Activated CD8-positive, alpha-beta T cell treated with anti-CD3 and anti-CD28 coated beads for 36 hours (primary cell): ENCODE results near the gene TFEB. TPM values are rescaled to one million over a fixed set of nuclear protein-coding genes. Genes with fewer than 3 reads are reported as not detected.

ENCODE experiments used
- ATAC-seq: fragments of 200-7000 bp; cut with Tn5 transposase; one replicate; pipeline ENCODE4 v1.10.0; 2021; ENCODE audit warnings: mild to moderate bottlenecking, moderate library complexity
- CTCF ChIA-PET: fragments of 350-600 bp; sonication (Branson Sonifier 250); formaldehyde crosslinking; loops from one replicate; lab custom pipeline; 2021; ENCODE audit warnings: antibody characterized with exemption; lab: Charles Lee
- POLR2A ChIA-PET: fragments of 350-600 bp; sonication (Branson Sonifier 250); formaldehyde crosslinking; loops from one replicate; lab custom pipeline; 2021; ENCODE audit warnings: antibody characterized with exemption; lab: Charles Lee
- DNase-seq: peaks from one replicate; pipeline ENCODE4 v3.0.0-alpha.2; 2020
- H3K27ac Mint-ChIP-seq: one replicate; pipeline ENCODE4 v1.8.0; 2021; ENCODE audit warnings: mild to moderate bottlenecking, mixed read lengths
- H3K27me3 Mint-ChIP-seq: one replicate; pipeline ENCODE4 v1.8.0; 2021; ENCODE audit warnings: mixed read lengths
- H3K36me3 Mint-ChIP-seq: one replicate; pipeline ENCODE4 v1.8.0; 2021; ENCODE audit warnings: low read depth, mixed read lengths
- H3K4me1 Mint-ChIP-seq: one replicate; pipeline ENCODE4 v1.8.0; 2021; ENCODE audit warnings: low read depth, mixed read lengths
- H3K4me3 Mint-ChIP-seq: one replicate; pipeline ENCODE4 v1.8.0; 2021; ENCODE audit warnings: mild to moderate bottlenecking, moderate library complexity, mixed read lengths
- H3K9me3 Mint-ChIP-seq: one replicate; pipeline ENCODE4 v1.8.0; 2021; ENCODE audit warnings: mixed read lengths
- CTCF ChIP-seq: fragments of 200-600 bp; IDR thresholded peaks from one replicate; pipeline ENCODE4 v1.8.0; 2022; ENCODE audit warnings: antibody characterized with exemption, mild to moderate bottlenecking
- intact Hi-C: fragments of 100-400 bp; cut with micrococcal nuclease; formaldehyde crosslinking; loops from one replicate; pipeline ENCODE4 v1.10.0; 2022
- total RNA-seq, 2 experiments: library from RNA; stranded (reverse); gene quantifications; one replicate each; pipeline ENCODE4 v1.2.3, GENCODE V29; 2021

TFEB gene
- total RNA-seq, 2 experiments from 2014 or later = 14.6 to 15.9 TPM

- intact Hi-C loops = no loop called here
- CTCF ChIA-PET = interaction anchor here (2.0 kb wide), 1 partner anchor 17 kb away, joined by 10 read pairs; no protein-coding TSS in a partner anchor
- no peaks in the 10 kb centered on the region for H3K27me3 Mint-ChIP-seq
Observed at GRCh38 chr6:41700463-41701347, 34.7 kb downstream of the TFEB start.

GRCh38 chr6:41699063-41699462 is 36.3 kb downstream of the TFEB start:
- no peak for TF ChIP-seq CTCF
- ChIA-PET CTCF (interaction anchor here (2.0 kb wide), 1 partner anchor 15 kb away, joined by 10 read pairs; no protein-coding TSS in a partner anchor), POLR2A (no interaction called here)
- H3K36me3 Mint-ChIP-seq = no peaks in the 10 kb centered on the region
- no peaks in the 10 kb centered on the region for H3K27me3 Mint-ChIP-seq
- DNase-seq (no peak), ATAC-seq (no peak)
- H3K27ac Mint-ChIP-seq = no peak overlapping the region
- H3K4me1 Mint-ChIP-seq = no peaks in the 10 kb centered on the region
- H3K4me3 Mint-ChIP-seq = no peak overlapping the region
- no peaks in the 10 kb centered on the region for H3K9me3 Mint-ChIP-seq
- intact Hi-C loops = no loop called here

More at GRCh38 chr6:41700463-41701347, 34.7 kb downstream of the TFEB start:
- H3K9me3 Mint-ChIP-seq = no peaks in the 10 kb centered on the region
- no peak for DNase-seq
- peaks cover 4% of the 10 kb centered on the region for H3K4me1 Mint-ChIP-seq
- no peaks in the 10 kb centered on the region for H3K36me3 Mint-ChIP-seq
- POLR2A ChIA-PET = no interaction called here
- H3K4me3 Mint-ChIP-seq = no peak overlapping the region
- ATAC-seq = no peak
- no peak for TF ChIP-seq CTCF
- no peak overlapping the region for H3K27ac Mint-ChIP-seq

- TF ChIP-seq CTCF = no peak
- POLR2A ChIA-PET = no interaction called here
- no peak for ATAC-seq
- intact Hi-C loops = no loop called here
- no peak for DNase-seq
- Mint-ChIP-seq H3K27ac (no peak overlapping the region), H3K27me3 (no peaks in the 10 kb centered on the region), H3K4me3 (no peak overlapping the region), H3K9me3 (no peaks in the 10 kb centered on the region), H3K36me3 (no peaks in the 10 kb centered on the region), H3K4me1 (no peaks in the 10 kb centered on the region)
- CTCF ChIA-PET = no interaction called here
Observed at GRCh38 chr6:41697861-41698781, 37.3 kb downstream of the TFEB start.

GRCh38 chr6:41696788-41697187 is 38.6 kb downstream of the TFEB start:
- H3K4me3 Mint-ChIP-seq = no peak overlapping the region
- no peaks in the 10 kb centered on the region for H3K36me3 Mint-ChIP-seq
- intact Hi-C loops = no loop called here
- TF ChIP-seq CTCF = no peak
- H3K9me3 Mint-ChIP-seq = no peaks in the 10 kb centered on the region
- ChIA-PET CTCF (no interaction called here), POLR2A (no interaction called here)
- no peaks in the 10 kb centered on the region for H3K4me1 Mint-ChIP-seq
- H3K27ac Mint-ChIP-seq = no peak overlapping the region
- no peaks in the 10 kb centered on the region for H3K27me3 Mint-ChIP-seq
- ATAC-seq (no peak), DNase-seq (no peak)
